Suppressor macrophage treated with lipopolysaccharide for 4 hours (primary cell): ENCODE measurements around the gene IGFBPL1.
"Not testable (repeated sequence)": the region's sequence is repeated elsewhere in the genome, so short reads cannot be mapped to it uniquely, and the experiment has no call there.

Source experiments
- DNase-seq: peaks from one replicate; pipeline ENCODE4 v3.0.0-alpha.2; 2020

IGFBPL1 gene

DNA sequence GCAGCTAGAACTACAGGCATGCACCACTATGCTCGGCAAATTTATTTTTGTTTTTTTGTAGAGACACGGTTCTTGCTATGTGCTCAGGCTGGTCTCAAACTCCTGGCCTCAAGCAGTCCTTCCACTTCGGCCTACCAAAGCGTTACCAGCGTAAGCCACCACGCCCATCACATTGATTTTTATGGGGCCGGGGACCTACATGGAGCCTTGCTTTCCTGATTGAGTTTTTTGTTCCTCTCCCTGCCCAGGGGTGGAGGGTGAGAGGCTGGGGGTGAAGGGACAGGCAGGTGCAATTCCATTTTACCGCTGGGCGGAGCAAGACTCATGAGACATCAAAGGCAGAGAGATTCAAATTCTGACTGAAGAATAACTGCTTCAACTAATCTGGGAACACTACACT lies 29.8 kb downstream of the IGFBPL1 start:
- DNase-seq = no peak

DNA sequence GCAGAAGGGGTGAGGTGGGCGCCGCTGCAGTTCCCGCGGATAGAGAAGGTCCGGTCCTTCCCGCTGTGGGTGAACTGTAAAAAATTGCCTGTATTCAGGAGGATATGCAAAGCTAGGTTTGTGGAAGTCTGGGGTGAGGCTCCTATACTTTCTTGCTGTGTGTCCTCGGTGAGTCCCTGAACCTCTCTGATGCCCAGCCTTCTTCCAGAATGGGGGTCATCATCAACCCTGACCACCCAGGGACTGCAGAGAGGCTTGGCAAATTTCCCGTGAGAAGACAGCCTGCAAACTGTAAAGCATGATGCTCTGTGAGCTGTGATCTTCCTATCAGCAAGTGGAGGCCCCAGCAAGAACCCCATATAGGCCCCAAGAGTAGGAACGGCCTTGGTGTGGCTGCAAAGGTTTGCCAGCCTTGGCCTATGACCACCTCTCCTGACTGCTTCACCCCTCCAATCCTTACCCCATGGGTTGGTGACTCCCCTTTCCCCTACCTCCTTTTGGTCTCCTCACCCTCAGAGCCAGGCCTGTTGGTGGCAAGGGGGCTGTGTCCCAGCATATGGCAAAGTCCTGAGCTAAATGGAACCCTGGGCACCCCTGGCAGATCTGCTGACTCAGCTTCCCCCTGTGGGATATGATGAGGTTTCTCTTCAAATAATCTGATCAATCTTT lies 31.0 kb downstream of the IGFBPL1 start:
- no peak for DNase-seq

DNA sequence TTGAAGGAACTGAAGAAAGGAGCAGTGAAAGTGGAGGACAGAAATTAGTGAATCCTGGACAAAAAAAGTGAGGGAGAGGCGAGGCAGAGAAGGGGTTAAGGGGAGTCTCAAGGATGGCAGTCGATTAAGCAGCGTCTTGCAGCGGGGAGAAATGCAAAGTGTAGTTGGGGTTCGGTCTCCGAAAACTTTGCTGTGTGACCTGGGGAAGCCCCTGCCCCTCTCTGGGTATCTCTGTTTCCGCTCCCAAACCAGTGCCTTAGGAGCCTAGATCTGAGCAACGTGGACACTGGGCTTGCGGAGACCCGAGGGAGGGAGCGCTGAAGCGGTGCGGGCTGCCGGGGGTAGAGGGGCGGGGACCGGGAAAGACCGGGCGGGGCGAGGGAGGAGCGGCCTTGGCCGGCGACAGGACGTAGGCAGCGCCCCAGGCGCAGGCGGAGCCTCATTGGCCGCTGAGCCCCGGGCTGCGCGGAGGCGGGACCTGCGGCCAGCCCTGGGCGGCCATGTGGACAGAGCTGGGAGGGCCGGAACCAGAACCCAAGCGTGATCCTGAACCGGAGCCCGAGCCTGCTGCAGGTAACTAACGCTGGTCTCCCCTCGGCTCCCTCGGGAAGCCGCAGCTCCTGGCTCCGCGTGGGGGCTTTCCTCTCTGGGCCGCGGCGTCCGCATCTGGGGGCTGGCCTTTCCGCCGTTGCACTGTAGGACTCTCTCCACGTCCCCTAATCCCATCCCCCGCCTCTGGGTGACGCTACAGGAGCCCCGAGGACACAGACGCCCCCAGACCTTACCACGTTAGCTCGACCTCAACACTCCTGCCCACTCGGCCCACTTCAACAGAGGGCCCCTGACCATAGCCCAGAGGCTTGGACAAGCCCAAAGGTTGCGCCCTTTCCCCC lies 31.8 kb downstream of the IGFBPL1 start, which contains the start of gene ALDH1B1:
Gene ALDH1B1, plus strand, starts transcription at position 468 of the 893 bp plus-strand sequence. CDS start 3,047 bp downstream, outside the sequence.
- peak; percentile 92 for DNase-seq

DNA sequence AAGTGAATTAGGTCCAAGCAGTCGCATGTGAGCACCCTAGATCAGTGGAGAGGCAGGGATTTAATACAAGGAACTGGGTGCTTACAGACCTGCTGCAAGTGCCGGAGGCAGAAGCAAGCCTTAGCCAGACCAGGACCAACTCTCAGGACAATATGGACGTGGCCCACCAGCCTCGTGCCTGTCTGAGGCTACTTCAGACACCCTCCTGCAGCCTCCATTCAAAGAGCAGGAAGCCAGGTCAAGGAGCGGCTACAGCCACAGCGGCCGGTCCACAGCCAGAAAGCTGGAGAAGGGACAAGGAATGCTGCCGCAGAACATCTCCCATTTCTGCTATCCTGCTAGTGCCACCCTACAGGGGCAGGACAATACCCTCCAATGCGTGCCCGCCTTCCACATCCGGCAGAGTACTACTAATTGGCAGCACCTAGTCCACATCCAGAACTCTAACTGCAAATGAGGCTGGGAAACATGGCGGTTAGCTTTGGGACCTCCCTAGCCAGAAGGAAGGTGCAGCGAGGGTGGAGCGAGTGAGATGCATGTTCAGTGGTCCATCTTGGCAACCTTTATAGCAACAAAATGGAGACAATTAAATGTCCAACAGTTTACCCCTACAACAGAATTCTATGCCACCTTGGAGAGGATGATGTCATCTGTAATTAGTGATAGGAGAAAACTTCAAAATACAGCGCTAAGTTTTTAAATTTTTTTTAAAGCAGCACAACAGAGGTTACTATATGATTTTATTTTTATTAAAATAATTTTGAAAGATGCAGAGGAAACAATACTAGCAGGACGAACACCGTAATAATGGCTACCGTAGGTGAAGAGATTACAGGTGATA lies 32.8 kb downstream of the IGFBPL1 start:
- DNase-seq = no peak

DNA sequence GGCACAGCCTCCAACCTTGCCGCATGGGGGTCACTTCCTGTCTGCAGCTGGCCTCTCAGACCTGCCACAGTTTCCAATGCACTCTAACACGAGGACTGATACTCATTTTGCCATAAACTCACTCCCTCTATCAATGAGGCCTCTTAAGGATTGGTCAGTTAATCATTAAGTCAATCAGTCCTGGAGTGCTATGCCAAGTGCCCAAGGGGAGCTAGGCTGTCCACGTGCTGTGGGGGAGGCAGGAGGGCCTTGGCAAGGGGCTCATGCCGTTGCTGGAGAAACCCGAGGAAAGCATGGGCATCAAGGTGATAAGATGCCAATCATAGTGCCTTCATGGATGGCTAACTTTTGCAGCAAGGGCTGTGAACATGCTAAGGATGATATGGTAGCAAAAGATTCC lies 33.4 kb downstream of the IGFBPL1 start:
- no peak for DNase-seq

DNA sequence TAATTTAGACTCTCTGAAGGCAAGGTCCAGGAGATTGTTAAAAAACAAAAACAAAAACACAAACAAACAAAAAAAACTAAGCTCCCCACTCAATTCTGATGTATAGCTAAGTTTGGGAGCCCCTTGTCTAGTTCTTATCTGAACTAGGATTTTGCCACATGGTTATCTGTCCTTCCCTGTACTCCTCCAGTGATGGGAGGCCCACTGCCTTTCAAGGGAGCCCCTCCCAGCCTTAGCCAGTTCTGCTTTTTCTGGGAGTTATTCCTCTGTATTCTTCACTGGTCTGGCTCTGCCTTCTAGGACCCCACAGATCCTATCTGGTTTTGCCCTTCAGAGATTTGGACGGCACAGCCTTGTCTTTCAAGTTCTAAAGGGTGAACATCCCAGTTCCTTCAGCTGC lies 33.8 kb downstream of the IGFBPL1 start:
- DNase-seq = no peak

DNA sequence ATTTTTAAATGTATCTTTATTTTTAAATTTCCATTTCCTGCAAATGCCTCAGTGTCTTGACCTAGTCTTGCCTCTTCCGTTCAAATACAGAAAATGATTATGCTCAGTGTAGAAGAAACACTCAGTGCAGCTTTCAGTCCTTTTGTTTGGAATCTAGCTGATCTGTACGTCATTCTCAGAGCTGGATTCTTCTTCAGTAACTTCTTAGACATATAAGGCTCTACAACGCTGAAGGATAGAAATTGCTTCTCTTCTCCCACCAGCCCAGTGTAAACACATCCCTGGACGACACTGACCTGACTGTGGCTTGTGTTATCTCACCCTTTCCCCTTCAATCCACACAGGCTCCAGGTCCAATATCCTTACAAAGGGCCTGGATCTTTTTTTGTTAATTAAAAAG lies 34.9 kb downstream of the IGFBPL1 start:
- DNase-seq = no peak

DNA sequence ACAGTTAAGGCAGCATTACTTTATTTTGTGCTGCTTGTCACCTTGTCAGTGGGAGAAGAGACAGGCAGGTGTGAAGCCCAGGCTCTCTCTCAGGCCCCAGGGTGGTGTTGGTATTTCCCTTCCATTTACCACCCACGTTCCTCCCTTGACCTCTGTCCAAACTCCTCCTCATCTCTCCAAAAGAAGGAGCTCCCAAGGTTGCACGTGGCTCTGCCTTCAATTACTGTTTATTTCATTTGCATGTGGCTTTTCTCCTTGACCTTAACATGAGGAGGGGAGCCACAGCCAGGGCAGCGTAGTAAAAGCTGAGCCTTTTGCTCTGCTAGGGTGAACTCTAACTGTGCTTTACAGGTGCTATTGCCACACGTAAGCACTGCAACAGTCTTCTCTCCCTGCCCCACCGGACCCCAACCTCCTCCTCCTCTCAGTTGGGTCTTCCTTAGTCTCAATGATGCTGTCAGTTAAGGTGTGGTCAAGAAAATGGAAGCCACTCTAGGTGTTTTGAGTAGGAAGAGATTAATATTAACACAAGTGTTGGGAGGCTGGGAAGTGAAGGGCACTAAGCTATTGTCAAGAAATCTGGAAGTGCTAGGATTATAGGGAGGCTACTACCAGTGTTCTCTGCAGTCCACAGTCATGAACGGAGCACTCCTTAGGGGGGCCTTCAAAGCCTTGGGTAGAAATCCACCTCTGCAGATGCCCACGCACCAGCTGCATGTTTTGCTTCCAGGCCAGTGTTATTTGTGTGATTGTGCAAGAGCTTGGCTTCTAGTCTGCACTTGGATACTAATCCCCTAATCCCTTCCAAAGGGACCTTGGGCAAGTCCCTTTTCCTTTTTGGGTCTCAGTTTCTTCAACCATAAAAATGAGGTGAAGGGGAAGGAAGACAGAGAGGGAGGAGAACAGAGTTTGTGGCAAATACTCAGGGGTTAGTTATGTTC lies 35.7 kb downstream of the IGFBPL1 start:
- DNase-seq = no peak

DNA sequence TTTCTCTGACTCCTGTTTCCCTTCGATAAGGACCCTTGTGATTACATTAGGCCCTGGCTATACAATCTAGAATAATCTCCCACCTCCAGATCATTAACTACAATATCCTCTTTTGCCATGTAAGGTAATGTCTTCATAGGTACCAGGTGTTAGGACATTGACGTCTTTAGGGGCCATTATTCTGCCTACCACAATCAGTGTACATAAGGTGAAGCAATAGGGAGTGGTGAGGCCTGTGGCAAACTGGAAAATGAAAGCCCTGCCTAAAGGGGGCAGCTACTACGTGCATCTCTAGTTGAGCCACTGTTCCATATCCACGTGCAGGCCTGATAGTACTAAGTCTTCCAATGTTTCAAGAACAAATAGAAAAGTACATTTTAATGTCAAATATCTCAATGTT lies 36.5 kb downstream of the IGFBPL1 start:
- DNase-seq = no peak

DNA sequence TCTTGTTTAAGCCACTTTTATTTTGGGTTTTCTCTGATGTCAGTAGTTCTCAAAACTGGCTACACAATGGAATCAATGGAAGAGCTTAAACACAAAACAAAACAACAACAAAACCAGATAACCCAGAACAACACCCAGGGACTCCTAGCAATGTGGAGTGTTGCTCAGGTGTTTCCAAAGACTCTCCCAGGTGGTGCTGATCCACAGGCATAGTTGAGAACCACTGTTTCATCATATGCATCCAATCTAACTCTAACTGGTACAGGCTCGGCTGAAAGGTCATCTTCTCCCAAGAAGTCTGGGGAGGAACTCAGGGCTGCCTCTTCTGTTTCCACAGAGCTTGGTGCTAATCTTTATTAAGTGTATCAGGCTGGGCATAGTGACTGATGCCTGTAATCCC lies 37.2 kb downstream of the IGFBPL1 start:
- no peak for DNase-seq

DNA sequence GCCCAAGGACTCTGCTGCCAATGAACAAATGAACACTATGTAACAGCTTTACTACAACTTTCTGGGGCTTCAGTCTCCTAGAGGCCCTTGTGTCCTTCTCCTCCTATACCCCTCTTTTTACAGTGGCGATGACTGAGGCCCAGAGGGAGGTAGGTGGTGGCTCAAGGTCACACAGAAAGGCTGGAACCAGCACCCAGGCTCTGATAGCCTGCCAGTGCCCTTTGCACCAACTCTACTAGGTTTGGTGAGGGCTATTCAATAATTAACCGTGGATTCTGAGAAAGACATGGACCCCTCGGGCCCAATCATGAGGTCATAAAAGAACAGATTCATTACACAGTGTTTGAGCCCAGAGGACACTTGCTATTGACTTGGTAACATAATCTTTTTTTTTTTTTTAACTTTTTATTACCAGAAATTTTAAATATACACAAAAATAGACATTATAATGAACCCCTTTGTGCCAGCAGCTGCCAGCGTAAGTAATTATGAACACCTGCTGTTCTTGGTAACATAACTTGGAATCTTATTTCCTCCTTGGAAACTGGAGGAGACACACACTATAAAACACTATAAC lies 37.8 kb downstream of the IGFBPL1 start:
- no peak for DNase-seq

DNA sequence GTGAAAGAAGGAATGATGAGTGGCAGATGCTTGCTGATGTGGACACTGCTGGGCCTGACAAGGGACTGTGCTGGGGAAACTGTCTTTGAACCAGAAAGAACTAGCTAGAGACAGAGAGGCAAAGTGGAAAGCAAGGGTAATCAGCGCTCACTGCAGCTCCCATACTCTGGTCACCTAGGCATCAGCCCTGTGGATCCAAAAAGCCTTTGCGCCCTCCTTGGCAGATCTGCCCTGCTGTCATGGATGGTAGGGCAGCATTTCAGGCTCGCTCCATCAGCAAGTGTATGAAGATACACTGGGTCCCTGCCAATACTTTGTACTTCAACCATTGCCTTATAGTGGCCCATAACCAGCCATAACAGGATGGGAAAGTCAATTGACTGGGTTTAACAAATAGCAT lies 38.4 kb downstream of the IGFBPL1 start:
- no peak for DNase-seq

DNA sequence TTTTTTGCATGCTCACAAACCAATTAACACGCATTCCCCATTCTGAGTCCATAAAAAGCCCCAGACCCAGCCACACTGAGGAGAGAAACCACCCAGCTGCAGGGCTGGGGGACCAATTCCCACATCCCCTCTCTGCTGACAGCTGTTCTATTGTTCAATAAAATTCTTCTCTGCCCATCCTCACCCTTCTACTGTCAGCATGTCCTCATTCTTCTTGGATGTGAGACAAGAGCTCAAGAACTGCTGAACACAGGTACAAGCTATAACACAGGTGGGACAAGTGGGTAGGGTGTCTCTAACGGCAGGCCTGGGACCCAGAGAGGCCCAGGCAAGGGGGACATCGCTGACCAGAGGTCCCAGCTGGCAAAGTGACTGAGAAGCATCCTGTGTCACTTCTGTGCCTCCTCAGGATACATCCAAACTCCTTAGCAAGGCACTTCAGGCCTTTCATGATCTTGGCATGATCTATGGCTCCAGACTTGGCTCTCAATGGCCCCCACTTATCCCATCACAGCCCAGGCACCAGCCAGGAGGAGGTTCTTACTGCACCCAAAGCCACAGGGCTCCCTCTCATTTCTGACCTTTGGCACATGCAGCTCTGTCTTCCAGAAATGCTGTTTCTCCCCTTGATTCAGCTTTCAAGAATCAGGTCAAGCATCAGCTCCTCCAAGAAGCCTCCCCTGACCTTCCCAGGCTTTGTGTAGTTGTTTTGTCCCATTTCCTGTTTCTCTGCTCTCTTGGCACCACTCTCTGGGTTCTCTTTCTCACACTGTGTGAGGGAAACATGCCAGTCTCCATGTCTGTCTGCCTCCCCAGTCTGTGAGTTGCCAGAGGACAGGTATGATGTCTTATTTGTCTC lies 39.0 kb downstream of the IGFBPL1 start:
- no peak for DNase-seq

DNA sequence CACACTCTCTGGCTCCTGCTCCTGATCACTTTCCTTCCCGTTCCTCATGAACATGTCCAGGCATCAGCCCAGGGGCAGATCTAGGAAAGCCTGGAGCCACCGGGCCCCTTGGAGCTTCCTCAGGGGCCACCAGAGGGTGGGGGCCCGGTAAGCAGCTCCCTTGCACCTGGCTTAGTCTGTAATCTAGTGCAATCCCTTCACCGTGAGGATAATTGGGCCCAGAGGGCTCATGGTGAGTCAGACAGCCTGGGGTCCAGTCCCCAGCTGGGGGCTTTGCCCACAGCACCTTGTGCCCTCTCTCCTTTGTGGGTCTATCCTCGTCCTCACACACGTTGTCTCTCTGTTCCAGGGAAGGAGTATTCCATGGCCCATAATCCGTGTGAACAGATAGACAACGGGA lies 42.1 kb downstream of the IGFBPL1 start:
- no peak for DNase-seq

DNA sequence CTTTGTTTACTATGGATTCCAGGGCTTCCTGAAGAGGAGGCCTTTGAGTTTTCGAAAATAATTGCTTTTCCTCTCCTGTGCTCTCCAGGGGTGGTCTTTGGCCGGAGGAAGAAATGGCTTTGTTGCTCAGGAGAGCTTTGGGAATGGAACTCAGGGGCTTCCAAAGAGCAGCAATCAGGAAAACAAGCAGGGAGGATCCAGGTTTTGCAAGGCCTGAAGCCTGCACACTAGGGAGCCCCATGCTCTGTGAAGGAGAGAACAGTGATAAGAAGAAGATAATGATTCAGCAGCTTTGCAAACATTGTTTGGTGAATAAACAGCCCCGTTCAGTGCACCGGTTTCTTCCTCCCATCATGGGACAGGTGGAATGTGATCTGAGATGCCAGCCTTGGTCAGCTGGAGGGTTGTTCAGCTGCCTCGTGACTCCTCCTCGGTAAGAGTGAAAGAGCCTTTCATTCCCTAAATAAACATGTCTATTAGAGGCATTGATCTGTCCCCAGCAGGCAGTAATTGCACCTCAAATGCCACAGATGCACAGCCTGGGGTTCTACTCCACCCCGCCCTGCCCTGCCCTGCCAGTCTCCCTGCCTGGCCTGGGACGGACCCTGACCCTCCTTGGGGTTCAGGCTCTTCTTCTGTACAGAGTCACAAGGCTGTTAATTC lies 43.3 kb downstream of the IGFBPL1 start:
- DNase-seq = no peak

DNA sequence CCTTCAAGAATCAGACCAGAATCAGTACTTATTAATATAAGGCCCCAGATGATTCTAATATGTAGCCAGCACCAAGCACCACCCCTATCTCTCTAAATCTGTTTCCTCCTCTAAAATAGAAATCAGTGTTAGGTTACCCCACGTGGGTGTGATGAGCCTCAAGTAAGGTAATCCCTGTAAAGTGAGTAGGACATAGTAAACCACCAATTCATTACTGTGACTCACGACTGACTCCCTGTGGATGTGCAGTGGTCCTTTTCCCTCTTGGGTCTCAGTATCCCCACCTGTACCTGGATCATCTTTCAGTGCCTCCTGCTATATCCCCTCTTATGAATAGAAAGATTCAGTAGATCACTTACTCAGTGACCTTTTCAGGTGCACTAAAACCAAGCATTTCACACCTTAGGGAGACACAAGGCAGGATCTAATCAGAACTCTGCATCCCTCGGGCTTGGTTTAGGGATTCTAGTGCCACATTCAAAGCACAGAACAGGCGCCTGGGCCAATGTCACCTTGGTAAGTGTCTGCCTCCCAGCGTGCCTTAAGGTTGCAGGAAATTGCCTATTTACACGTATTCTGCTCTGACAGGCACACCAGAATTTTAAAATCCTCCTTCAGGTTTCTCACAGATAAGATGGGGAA lies 43.9 kb downstream of the IGFBPL1 start:
- no peak for DNase-seq

DNA sequence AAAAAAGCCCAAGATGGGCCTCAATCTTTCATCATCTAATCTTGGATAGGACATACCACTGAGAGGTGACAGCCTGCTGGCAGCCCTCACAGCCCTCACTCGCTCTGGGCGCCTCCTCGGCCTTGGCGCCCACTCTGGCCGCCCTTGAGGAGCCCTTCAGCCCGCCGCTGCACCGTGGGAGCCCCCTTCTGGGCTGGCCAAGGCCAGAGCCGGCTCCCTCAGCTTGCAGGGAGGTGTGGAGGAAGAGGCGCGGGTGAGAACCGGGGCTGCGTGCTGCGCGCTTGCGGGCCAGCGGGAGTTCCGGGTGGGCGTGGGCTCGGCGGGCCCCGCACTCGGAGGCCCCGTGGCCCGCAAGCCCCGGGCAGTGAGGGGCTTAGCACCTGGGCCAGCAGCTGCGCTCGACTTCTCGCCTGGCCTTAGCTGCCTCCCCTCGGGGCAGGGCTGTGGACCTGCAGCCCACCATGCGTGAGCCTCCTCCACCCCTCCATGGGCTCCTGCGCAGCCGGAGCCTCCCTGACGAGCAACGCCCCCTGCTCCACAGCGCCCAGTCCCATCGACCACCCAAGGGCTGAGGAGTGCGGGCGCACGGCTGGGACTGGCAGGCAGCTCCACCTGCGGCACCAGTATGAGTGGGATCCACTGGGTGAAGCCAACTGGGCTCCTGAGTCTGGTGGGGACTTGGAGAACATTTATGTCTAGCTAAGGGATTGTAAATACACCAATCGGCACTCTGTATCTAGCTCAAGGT lies 46.7 kb downstream of the IGFBPL1 start:
- DNase-seq = not testable (repeated sequence)

DNA sequence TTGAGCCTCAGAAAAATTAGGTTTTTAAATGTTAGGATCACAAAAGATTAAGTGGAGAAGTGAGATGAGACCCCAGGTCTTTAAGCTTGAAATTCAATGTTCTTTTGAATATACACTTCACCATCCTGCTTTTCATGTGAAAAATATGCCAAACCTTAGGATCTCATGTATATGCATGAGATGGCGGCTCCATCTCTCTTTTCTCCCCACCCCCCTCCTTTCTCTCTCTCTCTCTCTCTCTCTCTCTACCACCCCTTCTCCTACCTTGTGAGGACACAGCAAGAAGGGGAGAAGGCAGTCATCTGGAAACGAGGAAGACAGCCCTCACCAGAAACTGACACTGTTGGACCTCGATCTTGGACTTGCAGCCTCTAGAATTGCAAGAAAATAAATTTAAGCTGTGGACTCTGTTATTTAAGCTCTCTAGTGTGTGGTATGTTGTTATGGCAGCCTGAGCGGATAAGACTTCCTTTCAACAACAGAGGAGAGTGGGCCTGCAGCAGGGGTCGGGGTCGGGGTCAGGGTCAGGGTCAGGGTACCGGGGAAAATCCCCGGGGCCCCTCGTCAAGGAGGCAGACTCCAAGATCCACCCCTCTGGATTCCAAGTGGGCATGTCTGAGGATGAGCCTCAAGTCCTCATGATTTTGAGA lies 48.1 kb downstream of the IGFBPL1 start:
- no peak for DNase-seq
